ENCODE results near the gene DGUOK.
A peak's percentile ranks its signal among the peaks of the same experiment; 100 is the strongest.

Gene DGUOK

DNA sequence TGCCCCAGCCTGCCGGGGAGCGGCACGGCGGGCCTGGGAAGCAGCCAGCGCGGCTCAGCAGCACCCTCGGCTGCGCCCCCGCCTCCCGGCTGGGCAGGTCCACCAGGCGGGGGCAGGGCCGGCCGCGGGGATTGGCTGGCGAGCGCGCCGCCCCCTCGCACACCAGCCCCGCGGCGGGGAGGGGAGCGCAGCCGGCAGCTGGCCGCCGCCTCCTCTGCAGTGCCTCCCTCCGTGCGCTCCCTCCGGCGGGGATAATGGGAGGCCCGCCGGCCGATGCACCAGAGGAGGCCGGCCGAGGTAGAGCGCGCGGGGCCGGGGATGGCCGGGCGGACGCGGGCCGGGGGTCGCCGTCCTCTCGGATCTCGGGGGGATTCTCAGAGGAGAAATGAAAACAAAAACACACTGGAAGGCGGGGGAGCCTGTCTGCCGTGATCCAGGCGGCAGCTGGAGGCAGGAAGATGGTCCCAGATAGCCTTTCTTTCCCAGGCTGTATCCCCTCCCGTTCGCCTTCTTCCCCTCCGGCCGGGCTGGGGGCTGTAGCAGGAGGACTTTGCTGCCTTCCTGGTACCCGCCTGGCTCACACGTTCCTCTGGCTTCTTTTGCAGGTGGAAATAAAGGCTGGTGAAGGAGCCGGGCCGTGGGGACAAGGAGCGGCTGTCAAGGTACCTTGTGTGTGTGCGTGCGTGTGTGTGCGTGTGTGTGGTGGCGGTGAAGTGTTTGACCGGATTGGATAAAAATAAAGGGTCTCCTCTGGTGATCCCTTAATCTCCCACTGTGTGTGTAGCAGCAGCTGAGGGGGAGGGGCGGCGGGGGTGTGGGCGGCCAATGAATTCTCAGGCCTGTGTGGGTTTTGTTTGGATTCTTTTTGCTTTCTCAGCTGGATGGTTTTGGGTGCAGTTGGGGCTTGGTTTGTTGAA, 76.1 kb downstream of the DGUOK start:
- TF ChIP-seq, protein P1, sequence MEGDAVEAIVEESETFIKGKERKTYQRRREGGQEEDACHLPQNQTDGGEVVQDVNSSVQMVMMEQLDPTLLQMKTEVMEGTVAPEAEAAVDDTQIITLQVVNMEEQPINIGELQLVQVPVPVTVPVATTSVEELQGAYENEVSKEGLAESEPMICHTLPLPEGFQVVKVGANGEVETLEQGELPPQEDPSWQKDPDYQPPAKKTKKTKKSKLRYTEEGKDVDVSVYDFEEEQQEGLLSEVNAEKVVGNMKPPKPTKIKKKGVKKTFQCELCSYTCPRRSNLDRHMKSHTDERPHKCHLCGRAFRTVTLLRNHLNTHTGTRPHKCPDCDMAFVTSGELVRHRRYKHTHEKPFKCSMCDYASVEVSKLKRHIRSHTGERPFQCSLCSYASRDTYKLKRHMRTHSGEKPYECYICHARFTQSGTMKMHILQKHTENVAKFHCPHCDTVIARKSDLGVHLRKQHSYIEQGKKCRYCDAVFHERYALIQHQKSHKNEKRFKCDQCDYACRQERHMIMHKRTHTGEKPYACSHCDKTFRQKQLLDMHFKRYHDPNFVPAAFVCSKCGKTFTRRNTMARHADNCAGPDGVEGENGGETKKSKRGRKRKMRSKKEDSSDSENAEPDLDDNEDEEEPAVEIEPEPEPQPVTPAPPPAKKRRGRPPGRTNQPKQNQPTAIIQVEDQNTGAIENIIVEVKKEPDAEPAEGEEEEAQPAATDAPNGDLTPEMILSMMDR (IDR thresholded peaks at IDR 0.05; ENCODE audit: low read depth, low read length) = no peak
- DNase-seq (ENCODE audit: extremely low read depth, low read depth) = peak; percentile 52

DNA sequence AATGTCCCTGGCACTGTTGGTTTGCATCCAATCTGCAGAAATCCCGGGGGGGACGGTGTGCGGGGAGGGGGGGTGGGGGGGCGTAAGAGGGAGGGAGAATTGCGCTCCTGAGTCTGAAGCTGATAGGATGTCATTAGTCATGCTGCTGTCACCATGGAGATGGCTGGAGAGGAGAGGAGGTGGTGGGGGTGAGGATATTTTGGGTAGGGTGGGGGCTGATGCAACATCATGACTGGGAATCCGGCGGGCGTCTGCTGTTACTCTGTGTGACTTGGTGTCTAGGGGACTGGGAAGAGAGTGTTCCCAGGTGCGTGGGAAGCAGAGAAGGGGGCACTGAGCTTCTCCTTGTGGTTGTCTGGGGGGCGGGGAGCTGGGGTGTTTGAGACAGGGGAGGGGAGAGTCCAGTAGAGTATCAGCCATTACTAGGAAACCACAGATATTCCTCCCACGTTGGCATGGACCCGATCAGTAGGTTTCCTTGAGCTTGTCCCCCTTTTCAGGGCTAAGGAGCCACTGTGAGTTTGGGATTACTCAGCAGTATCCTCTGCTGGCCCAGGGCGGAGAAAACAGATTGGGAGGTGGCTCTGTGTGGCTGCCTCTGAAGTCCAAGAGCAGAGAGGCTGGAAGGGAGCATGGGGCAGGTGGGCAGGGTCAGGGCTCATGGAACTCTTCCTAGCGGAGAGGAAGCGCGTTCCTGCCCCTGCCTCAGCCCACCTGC, 77.0 kb downstream of the DGUOK start:
- peak; percentile 67 for DNase-seq (ENCODE audit: extremely low read depth, low read depth)
- TF ChIP-seq, protein P1 (IDR thresholded peaks at IDR 0.05; ENCODE audit: low read depth, low read length) = peak; percentile 19; the same call in 1 of the 2 replicates

DNA sequence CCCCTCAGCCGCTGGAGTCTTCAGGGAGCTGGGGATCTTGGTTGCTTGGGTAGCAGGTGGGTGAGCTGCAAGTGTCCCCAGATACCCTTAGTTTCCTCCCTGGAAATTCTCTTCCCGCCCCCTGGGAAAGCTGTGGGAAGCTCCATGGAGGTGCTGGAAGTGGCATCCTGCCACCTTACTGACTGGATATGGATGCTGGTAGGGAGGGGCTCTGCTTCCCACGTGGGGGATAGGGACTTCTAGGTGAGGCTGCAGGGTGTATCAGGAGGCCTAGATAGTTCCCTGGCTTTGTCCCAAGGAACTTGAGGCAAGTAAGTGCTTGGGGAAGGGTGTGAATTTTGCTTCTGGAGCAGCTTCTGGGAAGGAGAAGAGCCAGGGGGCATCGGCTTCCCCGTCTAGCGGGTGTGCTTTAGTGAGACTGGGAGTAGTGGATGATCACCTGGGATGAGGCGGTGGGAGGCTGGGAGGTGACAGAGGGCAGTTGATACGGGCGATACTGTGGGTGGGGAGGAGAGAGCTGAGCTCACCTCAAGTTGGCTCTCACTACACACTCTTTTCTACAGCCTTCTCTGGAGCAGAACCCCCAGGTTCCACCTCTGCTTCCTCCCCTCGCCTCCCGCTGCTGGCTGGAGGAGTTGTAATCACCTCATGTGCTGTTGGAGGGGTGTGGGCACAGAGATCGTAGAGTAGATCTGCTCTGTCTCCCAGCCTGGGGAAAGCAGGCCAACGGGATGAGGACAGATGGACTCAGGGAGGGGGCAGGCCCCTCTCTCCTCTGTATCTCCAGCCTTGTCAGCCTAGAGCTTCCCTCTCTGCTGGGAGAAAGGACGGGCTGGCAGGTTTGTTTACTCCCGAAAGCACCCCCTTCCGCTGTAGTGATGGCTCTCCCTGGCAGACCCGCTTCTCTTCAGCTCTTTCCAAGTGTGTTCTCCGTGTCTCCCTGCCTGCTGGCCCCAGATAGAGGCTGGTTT, 77.8 kb downstream of the DGUOK start:
- TF ChIP-seq, protein P1 (IDR thresholded peaks at IDR 0.05; ENCODE audit: low read depth, low read length) = no peak
- DNase-seq (ENCODE audit: extremely low read depth, low read depth) = no peak

DNA sequence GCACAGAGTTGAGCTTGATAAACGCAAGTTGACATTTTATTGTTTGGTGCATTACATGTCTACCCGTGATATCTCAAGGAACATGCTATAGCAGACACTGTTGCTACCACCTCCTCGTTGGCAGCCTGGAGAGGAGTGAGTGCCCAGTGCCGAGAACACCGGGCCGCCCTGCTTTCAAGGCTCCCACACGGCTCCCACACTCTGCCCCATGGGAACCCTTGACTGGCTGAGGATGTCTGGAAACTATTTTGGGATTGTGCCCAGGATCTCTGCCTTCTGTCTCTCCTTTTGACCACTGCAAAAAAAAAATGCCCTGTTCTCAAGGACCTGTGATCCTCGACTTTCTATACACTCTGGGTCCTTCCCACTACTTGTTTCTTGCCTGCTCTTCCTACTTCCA, 79.1 kb downstream of the DGUOK start:
- TF ChIP-seq, protein P1 (IDR thresholded peaks at IDR 0.05; ENCODE audit: low read depth, low read length) = no peak
- no peak for DNase-seq (ENCODE audit: extremely low read depth, low read depth)

DNA sequence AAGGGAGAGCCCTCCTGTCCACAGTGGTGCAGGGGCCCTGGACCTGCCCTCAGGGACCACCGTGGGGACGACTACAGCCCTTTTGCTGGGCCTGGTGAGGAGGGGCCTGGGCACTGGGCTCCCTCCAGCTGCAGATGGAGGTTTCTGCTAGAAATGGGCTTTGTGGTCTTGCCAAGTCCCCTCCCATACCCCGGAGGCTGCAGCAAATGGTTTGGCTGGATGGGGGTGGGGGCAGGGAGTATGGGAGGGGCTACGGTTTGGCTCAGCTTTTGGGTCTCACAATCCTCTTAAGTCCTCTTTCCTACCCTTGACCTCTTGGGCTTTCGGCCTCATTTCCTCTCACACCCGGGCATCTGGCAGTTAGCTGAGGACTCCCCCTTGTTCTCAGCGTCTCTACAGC, 79.8 kb downstream of the DGUOK start:
- DNase-seq (ENCODE audit: extremely low read depth, low read depth) = no peak
- TF ChIP-seq, protein P1 (IDR thresholded peaks at IDR 0.05; ENCODE audit: low read depth, low read length) = no peak

DNA sequence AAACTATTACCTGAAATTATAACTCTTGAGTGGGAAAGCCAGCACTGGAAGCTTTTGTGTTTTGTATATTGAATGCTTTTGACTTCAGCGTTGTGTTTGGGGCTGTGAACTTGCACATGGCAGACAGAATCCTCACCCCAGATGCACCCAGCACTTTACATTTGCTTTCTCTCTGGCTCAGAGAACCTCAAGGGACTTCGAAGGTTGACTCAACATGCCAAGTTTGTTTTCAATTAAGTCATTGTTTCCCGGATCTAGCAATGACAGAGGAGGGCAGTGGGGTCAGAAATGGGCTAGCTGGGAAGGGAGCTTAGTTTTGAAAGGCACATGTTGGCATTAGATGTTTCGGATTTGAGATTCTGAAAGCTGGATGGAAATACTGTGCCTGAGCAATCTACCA, 80.4 kb downstream of the DGUOK start:
- TF ChIP-seq, protein P1 (IDR thresholded peaks at IDR 0.05; ENCODE audit: low read depth, low read length) = no peak
- DNase-seq (ENCODE audit: extremely low read depth, low read depth) = no peak
